Adrenal gland (tissue), 12 donors: Measurements from ENCODE around the gene SPPL2B. TPM values are rescaled to one million over a fixed set of nuclear protein-coding genes. Genes with fewer than 3 reads are reported as not detected.

Experiments
- DNase-seq, 7 donors: peaks; one replicate each; pipeline ENCODE4 v3.0.0-alpha.2; 2019 to 2020
- H3K27ac ChIP-seq, 5 donors: fragments of 200-600 bp; sonication (generic) in 4 of 5; 1 replicate in 3 of 5; 2 replicates in 2 of 5; pipeline versions ENCODE4 v1.5.1 to v1.8.0; 2016 to 2020; ENCODE audit warnings: mild to moderate bottlenecking in 1 of 5
- H3K27me3 ChIP-seq: fragments of 200-600 bp; 2 replicates; pipeline ENCODE4 v1.8.0; 2021
- H3K36me3 ChIP-seq, 2 donors: fragments of 200-600 bp; replicated peaks in 1 of 2; 1 replicate in 1 of 2; 2 replicates in 1 of 2; pipeline versions ENCODE4 v1.5.1 to v1.8.0; 2018 to 2022
- H3K4me1 ChIP-seq, 2 donors: fragments of 200-600 bp; replicated peaks in 1 of 2; 1 replicate in 1 of 2; 2 replicates in 1 of 2; pipeline versions ENCODE4 v1.5.1 to v1.8.0; 2018 to 2021
- H3K4me3 ChIP-seq, 4 donors: fragments of 200-600 bp; sonication (generic) in 3 of 4; one replicate each; pipeline ENCODE4 v1.5.1; 2016 to 2018
- H3K9me3 ChIP-seq, 3 donors: fragments of 200-600 bp; sonication (generic) in 1 of 3; replicated peaks in 1 of 3; 1 replicate in 2 of 3; 2 replicates in 1 of 3; pipeline versions ENCODE4 v1.5.1 to v1.8.0; 2016 to 2021
- POLR2A ChIP-seq, 2 donors: fragments of 450-650 bp; IDR thresholded peaks; one replicate each; pipeline ENCODE4 v1.6.1; 2017; ENCODE audit warnings: antibody characterized with exemption in 2 of 2, mild to moderate bottlenecking in 2 of 2, moderate library complexity in 1 of 2
- WGBS, 4 donors: extraction: QIAGEN DNeasy Blood & Tissue Kit in 2 of 4; methylation state at CpG; one replicate each; pipeline versions ENCODE4 v1.1.5 to v1.1.7; 2013 to 2017; 5-methylcytosine and 5-hydroxymethylcytosine counted together
- intact Hi-C, 2 donors: fragments of 100-400 bp; cut with DNase I; formaldehyde crosslinking; loops; one replicate each; pipeline versions ENCODE4 v1.14.1 to v1.15.0; 2022 to 2023
- polyA plus RNA-seq, 3 donors: library from polyadenylated mRNA; stranded (reverse); fragments of 200-250 nt in 2 of 3; fragments of 350-450 nt in 1 of 3; fragmentation: Illumina TruSeq in 1 of 3; extraction: RNeasy Lipid Tissue Mini Kit (QIAGEN cat#74804) in 1 of 3; gene quantifications; one replicate each; pipeline ENCODE4 v1.2.3, GENCODE V29; 2013 to 2014
- total RNA-seq, 9 donors: library from RNA; depleted of rRNA in 4 of 9; stranded (reverse); fragments of >200 nt in 4 of 9; fragments of 120-200 nt in 1 of 9; fragmentation: NEBNext Ultra II Directional in 1 of 9; extraction: Animal tissue kit (Norgen Biotek cat#: 25700) in 1 of 9; gene quantifications; one replicate each; pipeline versions ENCODE4 v1.1.0 to v1.2.4, GENCODE V29; 2013 to 2023
- TF ChIP-seq, protein P1 (sequence below), 6 experiments: fragments of 450-650 bp in 4 of 6; fragments of 200-600 bp in 2 of 6; sonication (generic) in 1 of 6; IDR thresholded peaks; 1 replicate in 5 of 6; 2 replicates in 1 of 6; pipeline versions ENCODE4 v1.5.1 to v1.8.0; 2016 to 2021; ENCODE audit warnings: antibody characterized with exemption in 6 of 6, mild to moderate bottlenecking in 2 of 6, moderate library complexity in 1 of 6
- donor health status: healthy with polysubstance abuse.
- donor health status: Bipolar disorder and iron deficiency.
- donor health status: DM: yes; HTN: yes; CAD: no.
- donor health status: DM: no; HTN: no; CAD: no.
- donor health status: DM: no; HTN: no; CAD: no.
- donor health status: DM: yes; HTN: yes; CAD: no.

Gene SPPL2B
- total and polyA plus RNA-seq, 12 donors = 3.9 to 208 (median 31.6) TPM

DNA sequence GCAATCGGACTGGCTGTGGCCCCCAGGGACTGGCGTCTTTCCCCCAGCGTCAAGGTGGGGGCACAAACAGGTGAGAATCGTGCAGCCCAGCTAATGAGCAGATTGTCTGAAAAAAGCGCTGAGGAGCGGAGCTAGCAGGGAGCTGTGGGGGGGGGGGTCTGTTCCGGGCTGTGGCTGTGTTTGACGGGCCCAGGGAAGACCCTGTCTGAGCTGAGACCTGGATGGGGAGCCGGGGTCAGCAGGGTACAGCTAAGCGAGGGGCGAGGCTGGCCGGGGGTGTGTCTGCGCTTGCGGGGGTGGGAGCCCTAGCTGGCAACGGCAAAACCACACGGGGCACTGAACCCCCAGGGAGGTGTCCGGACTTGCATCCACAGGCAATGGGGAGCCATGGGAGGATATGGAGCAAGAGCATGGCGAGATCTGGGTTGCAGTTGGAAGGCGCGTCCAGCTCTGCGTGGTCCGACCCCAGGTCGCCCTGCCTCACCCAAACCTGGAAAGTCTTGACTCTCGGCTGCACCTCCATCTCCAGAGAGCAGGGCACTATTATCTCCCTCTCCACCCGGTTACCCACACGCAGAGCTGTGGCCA lies 25.2 kb upstream of the SPPL2B start:
- WGBS, 4 donors = 71 to 79% (median 73%) methylated on average over 23 to 26 of the region's 26 CpGs
- Histone ChIP-seq H3K9me3 (no peaks in the 10 kb centered on the region), H3K27ac (no peak overlapping the region), H3K4me3 (no peak overlapping the region), H3K27me3 (peaks cover 27% of the 10 kb centered on the region), H3K36me3 (no peaks in the 10 kb centered on the region), H3K4me1 (peaks cover 0 to 7% of the 10 kb centered on the region in 2 donors)
- TF ChIP-seq POLR2A (IDR thresholded peaks at IDR 0.05) = no peak
- TF ChIP-seq, protein P1, sequence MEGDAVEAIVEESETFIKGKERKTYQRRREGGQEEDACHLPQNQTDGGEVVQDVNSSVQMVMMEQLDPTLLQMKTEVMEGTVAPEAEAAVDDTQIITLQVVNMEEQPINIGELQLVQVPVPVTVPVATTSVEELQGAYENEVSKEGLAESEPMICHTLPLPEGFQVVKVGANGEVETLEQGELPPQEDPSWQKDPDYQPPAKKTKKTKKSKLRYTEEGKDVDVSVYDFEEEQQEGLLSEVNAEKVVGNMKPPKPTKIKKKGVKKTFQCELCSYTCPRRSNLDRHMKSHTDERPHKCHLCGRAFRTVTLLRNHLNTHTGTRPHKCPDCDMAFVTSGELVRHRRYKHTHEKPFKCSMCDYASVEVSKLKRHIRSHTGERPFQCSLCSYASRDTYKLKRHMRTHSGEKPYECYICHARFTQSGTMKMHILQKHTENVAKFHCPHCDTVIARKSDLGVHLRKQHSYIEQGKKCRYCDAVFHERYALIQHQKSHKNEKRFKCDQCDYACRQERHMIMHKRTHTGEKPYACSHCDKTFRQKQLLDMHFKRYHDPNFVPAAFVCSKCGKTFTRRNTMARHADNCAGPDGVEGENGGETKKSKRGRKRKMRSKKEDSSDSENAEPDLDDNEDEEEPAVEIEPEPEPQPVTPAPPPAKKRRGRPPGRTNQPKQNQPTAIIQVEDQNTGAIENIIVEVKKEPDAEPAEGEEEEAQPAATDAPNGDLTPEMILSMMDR (IDR thresholded peaks at IDR 0.05) = no peak
- intact Hi-C loops = no loop called here
- no peak for DNase-seq

DNA sequence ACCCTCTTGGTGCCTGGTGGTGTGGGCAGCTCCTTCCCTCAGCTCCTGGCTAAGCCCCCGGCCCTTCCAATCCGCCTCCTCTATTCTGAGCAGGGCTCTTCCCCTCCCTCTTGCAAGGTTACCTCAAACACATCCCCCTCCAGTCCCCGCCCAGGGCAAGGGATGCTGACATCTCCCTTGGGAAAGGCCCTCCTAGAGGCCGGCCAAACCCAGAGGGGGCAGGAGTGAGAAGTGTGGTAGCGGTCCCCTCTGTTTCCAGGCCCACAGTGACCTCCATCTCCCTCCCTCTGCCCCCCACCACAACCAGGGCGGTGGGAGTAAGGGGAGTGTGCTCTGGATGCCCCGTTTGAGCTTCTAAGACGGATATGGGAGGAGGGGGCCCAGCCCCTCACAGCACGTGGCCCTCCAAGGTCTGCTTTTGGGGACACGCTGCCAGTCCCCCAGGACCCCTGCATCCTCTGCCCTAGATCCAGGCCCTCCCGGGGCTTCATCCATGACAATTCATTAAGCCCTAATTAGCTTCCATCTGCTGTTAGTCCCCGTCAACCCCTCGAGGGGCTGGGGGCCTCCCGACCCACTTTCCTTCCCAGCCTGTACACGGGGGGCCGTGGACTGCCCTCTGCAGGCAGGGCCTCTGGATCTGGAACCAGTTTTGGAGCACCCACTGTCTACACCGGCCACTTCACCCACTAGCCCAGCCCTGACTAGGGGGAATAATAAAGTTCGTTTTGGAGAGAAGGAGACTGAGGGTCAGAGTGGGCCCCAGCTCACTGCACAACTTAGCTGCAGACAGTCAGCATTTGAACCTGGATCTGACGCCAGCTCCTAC lies 22.8 kb upstream of the SPPL2B start:
- TF ChIP-seq, protein P1 (IDR thresholded peaks at IDR 0.05) = no peak
- no peak for TF ChIP-seq POLR2A (IDR thresholded peaks at IDR 0.05)
- peaks cover 27% of the 10 kb centered on the region for H3K27me3 ChIP-seq

GRCh38 chr19:2306281-2306806 lies 22.1 kb upstream of the SPPL2B start:
- Histone ChIP-seq H3K36me3 (no peaks in the 10 kb centered on the region), H3K4me1 (peaks cover 0 to 7% of the 10 kb centered on the region in 2 donors), H3K27ac (no peak overlapping the region), H3K27me3 (peaks cover 27% of the 10 kb centered on the region), H3K9me3 (no peaks in the 10 kb centered on the region), H3K4me3 (no peak overlapping the region)
- DNase-seq = no peak
- intact Hi-C loops = no loop called here
- 71 to 75% (median 73%) methylated on average over 6 to 19 of the region's 19 CpGs for WGBS, 4 donors
- TF ChIP-seq, protein P1 (IDR thresholded peaks at IDR 0.05) = no peak
- no peak for TF ChIP-seq POLR2A (IDR thresholded peaks at IDR 0.05)

More for the DNA sequence above, 22.8 kb upstream of the SPPL2B start:
- H3K27ac ChIP-seq = no peak overlapping the region
- 72 to 78% (median 74%) methylated on average over 14 to 19 of the region's 19 CpGs for WGBS, 4 donors
- DNase-seq = no peak
- H3K4me3 ChIP-seq = no peak overlapping the region
- no peaks in the 10 kb centered on the region for H3K36me3 ChIP-seq
- no peaks in the 10 kb centered on the region for H3K9me3 ChIP-seq
- H3K4me1 ChIP-seq = peaks cover 0 to 7% of the 10 kb centered on the region in 2 donors
- intact Hi-C loops = no loop called here

DNA sequence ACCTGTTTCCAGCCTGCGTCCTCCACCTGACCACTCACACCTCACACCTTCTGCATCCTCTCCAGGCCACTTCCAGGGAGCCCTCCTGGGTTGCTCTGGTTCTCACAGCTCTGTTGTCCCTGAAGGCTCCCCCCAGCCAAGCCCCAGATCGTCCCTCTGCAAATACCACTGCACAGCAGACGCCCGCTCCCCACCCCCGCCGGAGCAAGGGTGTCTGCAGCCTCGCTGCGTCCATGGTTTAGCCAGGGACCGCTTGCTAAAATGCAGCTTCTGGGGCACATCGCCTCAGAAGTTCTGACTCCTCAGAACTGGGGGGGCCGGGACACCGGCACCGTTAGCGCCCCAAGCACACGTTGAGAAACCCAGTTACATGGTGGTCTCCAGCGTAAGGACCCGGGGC lies 21.5 kb upstream of the SPPL2B start:
- H3K4me1 ChIP-seq = peaks cover 0 to 7% of the 10 kb centered on the region in 2 donors
- H3K4me3 ChIP-seq = no peak overlapping the region
- H3K27ac ChIP-seq = no peak overlapping the region
- H3K36me3 ChIP-seq = no peaks in the 10 kb centered on the region
- H3K9me3 ChIP-seq = no peaks in the 10 kb centered on the region
- intact Hi-C loops = no loop called here
- TF ChIP-seq POLR2A (IDR thresholded peaks at IDR 0.05) = no peak
- TF ChIP-seq, protein P1 (IDR thresholded peaks at IDR 0.05) = no peak
- H3K27me3 ChIP-seq = peaks cover 27% of the 10 kb centered on the region
- no peak for DNase-seq
- WGBS, 4 donors = 52 to 65% (median 58%) methylated on average over 9 to 17 of the region's 17 CpGs
